ENCODE measurements around the gene DENND1A. TPM values are rescaled to one million over a fixed set of nuclear protein-coding genes. Genes with fewer than 3 reads are reported as not detected.

The DENND1A gene
- total and polyA plus RNA-seq, 11 donors = 9.8 to 24.0 (median 14.7) TPM

GRCh38 chr9:123975871-123976270 is 45.9 kb upstream of the DENND1A start:
- peaks cover 0 to 24% (median 12%) of the 10 kb centered on the region in 9 donors for H3K27me3 ChIP-seq
- intact Hi-C loops (cut with DNase I) = loop anchor here in 1 of 10 donors (2.0 kb wide), 1 partner anchor 15 kb away; no protein-coding TSS in a partner anchor
- DNase-seq = no peak
- no peaks in the 10 kb centered on the region for H3K36me3 ChIP-seq
- H3K4me3 ChIP-seq = no peak overlapping the region
- no peaks in the 10 kb centered on the region for H3K4me1 ChIP-seq
- TF ChIP-seq CTCF (IDR thresholded peaks at IDR 0.05) = no peak
- no peak for TF ChIP-seq POLR2A (IDR thresholded peaks at IDR 0.05)
- 36 to 44% (median 42%) methylated on average over 3 of the region's 3 CpGs for WGBS, 4 donors
- no peaks in the 10 kb centered on the region for H3K9me3 ChIP-seq
- H3K27ac ChIP-seq = no peak overlapping the region
- no peak for ATAC-seq

GRCh38 chr9:123974471-123974870 is 44.5 kb upstream of the DENND1A start:
- no peak overlapping the region for H3K27ac ChIP-seq
- no peaks in the 10 kb centered on the region for H3K4me1 ChIP-seq
- intact Hi-C loops (cut with DNase I) = loop anchor here in 1 of 10 donors (2.0 kb wide), 1 partner anchor 16 kb away; no protein-coding TSS in a partner anchor
- WGBS, 4 donors = 75 to 84% (median 80%) methylated on average over 7 to 12 of the region's 12 CpGs
- H3K9me3 ChIP-seq = no peaks in the 10 kb centered on the region
- no peak for TF ChIP-seq POLR2A (IDR thresholded peaks at IDR 0.05)
- no peak for TF ChIP-seq CTCF (IDR thresholded peaks at IDR 0.05)
- H3K27me3 ChIP-seq = peaks cover 0 to 23% (median 4%) of the 10 kb centered on the region in 9 donors
- no peak for DNase-seq
- ATAC-seq = no peak
- H3K4me3 ChIP-seq = no peak overlapping the region
- no peaks in the 10 kb centered on the region for H3K36me3 ChIP-seq

- no peaks in the 10 kb centered on the region for H3K36me3 ChIP-seq
- no peaks in the 10 kb centered on the region for H3K9me3 ChIP-seq
- ATAC-seq (no peak), DNase-seq (no peak)
- 84 to 94% (median 92%) methylated on average over 9 of the region's 9 CpGs for WGBS, 4 donors
- no peak overlapping the region for H3K4me3 ChIP-seq
- intact Hi-C loops (cut with DNase I) = loop anchor here in 1 of 10 donors (2.0 kb wide), 1 partner anchor 17 kb away; no protein-coding TSS in a partner anchor
- H3K27ac ChIP-seq = no peak overlapping the region
- peaks cover 0 to 21% (median 4%) of the 10 kb centered on the region in 9 donors for H3K27me3 ChIP-seq
- H3K4me1 ChIP-seq = no peaks in the 10 kb centered on the region
- TF ChIP-seq POLR2A (IDR thresholded peaks at IDR 0.05) (no peak), CTCF (IDR thresholded peaks at IDR 0.05) (no peak)
These were observed 43.8 kb upstream of the DENND1A start for GRCh38 chr9:123973590-123974223.

- Histone ChIP-seq H3K4me3 (no peak overlapping the region), H3K27me3 (peaks cover 0 to 29% (median 5%) of the 10 kb centered on the region in 9 donors), H3K27ac (no peak overlapping the region), H3K36me3 (no peaks in the 10 kb centered on the region), H3K4me1 (no peaks in the 10 kb centered on the region), H3K9me3 (no peaks in the 10 kb centered on the region)
- intact Hi-C loops (cut with DNase I) = no loop called here
- DNase-seq (no peak), ATAC-seq (no peak)
- 94 to 97% (median 95%) methylated on average over 8 of the region's 8 CpGs for WGBS, 4 donors
- TF ChIP-seq CTCF (IDR thresholded peaks at IDR 0.05) (no peak), POLR2A (IDR thresholded peaks at IDR 0.05) (no peak)
These were observed 42.7 kb upstream of the DENND1A start for GRCh38 chr9:123972618-123973017.

Measured in heart left ventricle (tissue), 16 donors.